Measurements from ENCODE around the gene POLE. TPM values are rescaled to one million over a fixed set of nuclear protein-coding genes. Genes with fewer than 3 reads are reported as not detected.

Gene POLE
- 45.2 TPM for polyA plus RNA-seq (2013, experiment 1 of 2)
- polyA plus RNA-seq (2013, experiment 2 of 2), result 42.8 TPM

GRCh38 chr12:132687211-132688164, at the start of gene POLE, which contains the start of gene PXMP2:
Gene POLE, minus strand, starts transcription at chr12:132687342. Its CDS starts 27 bp downstream, at chr12:132687315.
Gene PXMP2, plus strand, starts transcription at chr12:132687587. Its CDS starts 84 bp downstream, at chr12:132687671.
- H3K27ac ChIP-seq (ENCODE audit: low read depth, low read length), result peak within 1 kb of the TSS; percentile 93
- H2BK15ac ChIP-seq (replicated peaks; ENCODE audit: low read depth), result no peak within 1 kb of the TSS
- no CpG with 5 or more reads among the region's 134 CpGs for WGBS (ENCODE audit: extremely low coverage, insufficient coverage, low lambda C conversion rate)
- H3K9ac ChIP-seq (ENCODE audit: low read length), result peak within 1 kb of the TSS; percentile 84
- peak within 1 kb of the TSS; percentile 60 for H4K8ac ChIP-seq (ENCODE audit: low read depth, low read length)
- H2BK120ac ChIP-seq (ENCODE audit: low read depth, low read length), result peak within 1 kb of the TSS; percentile 35
- peak within 1 kb of the TSS; percentile 60 for H3K4me3 ChIP-seq (ENCODE audit: low read length)
- H3K4ac ChIP-seq (ENCODE audit: low read depth, low read length), result peak within 1 kb of the TSS; percentile 98
- peaks cover 2% of the 10 kb centered on the region for H3K4me1 ChIP-seq (ENCODE audit: control insufficient read depth, low read depth, low read length)
- H3K18ac ChIP-seq (ENCODE audit: low read length), result peak within 1 kb of the TSS; percentile 99
- no peak within 1 kb of the TSS for H4K5ac ChIP-seq (ENCODE audit: low read length)
- peak within 1 kb of the TSS; percentile 92 for H3K56ac ChIP-seq (ENCODE audit: low read length)
- no peaks in the 10 kb centered on the region for H3K27me3 ChIP-seq (ENCODE audit: insufficient read depth, low read length, poor library complexity)
- peak within 1 kb of the TSS; percentile 89 for H3K23ac ChIP-seq (ENCODE audit: low read length)
- DNase-seq, result peak; percentile 98
- H3K4me2 ChIP-seq (ENCODE audit: low read length), result no peak within 1 kb of the TSS
- H2AK5ac ChIP-seq (ENCODE audit: low read length), result no peak within 1 kb of the TSS
- no peaks in the 10 kb centered on the region for H3K36me3 ChIP-seq (ENCODE audit: control insufficient read depth, insufficient read depth, low read length)
- peak within 1 kb of the TSS; percentile 11 for H2BK5ac ChIP-seq (ENCODE audit: low read length)
- H3K79me2 ChIP-seq (ENCODE audit: control insufficient read depth, insufficient read depth, low read length), result peaks cover 35% of the 10 kb centered on the region
- H3K79me1 ChIP-seq (ENCODE audit: low read length), result peaks cover 12% of the 10 kb centered on the region

GRCh38 chr12:132736913-132737312, 49.8 kb upstream of the POLE start:
- no peaks in the 10 kb centered on the region for H3K27me3 ChIP-seq (ENCODE audit: insufficient read depth, low read length, poor library complexity)
- peaks cover 5% of the 10 kb centered on the region for H3K79me1 ChIP-seq (ENCODE audit: low read length)
- no peak for DNase-seq
- no peak overlapping the region for H3K4me3 ChIP-seq (ENCODE audit: low read length)
- WGBS (ENCODE audit: extremely low coverage, insufficient coverage, low lambda C conversion rate), result no CpG with 5 or more reads among the region's 15 CpGs
- no peaks in the 10 kb centered on the region for H3K4me1 ChIP-seq (ENCODE audit: control insufficient read depth, low read depth, low read length)
- no peak overlapping the region for H3K4me2 ChIP-seq (ENCODE audit: low read length)
- no peak overlapping the region for H3K18ac ChIP-seq (ENCODE audit: low read length)
- H2AK5ac ChIP-seq (ENCODE audit: low read length), result no peak overlapping the region
- no peak overlapping the region for H2BK5ac ChIP-seq (ENCODE audit: low read length)
- no peaks in the 10 kb centered on the region for H3K79me2 ChIP-seq (ENCODE audit: control insufficient read depth, insufficient read depth, low read length)
- no peak overlapping the region for H3K27ac ChIP-seq (ENCODE audit: low read depth, low read length)
- no peak overlapping the region for H3K4ac ChIP-seq (ENCODE audit: low read depth, low read length)
- no peak overlapping the region for H4K8ac ChIP-seq (ENCODE audit: low read depth, low read length)
- H3K9ac ChIP-seq (ENCODE audit: low read length), result no peak overlapping the region
- H2BK15ac ChIP-seq (replicated peaks; ENCODE audit: low read depth), result no peak overlapping the region
- no peak overlapping the region for H4K5ac ChIP-seq (ENCODE audit: low read length)
- H2BK120ac ChIP-seq (ENCODE audit: low read depth, low read length), result no peak overlapping the region
- H3K36me3 ChIP-seq (ENCODE audit: control insufficient read depth, insufficient read depth, low read length), result peaks cover 33% of the 10 kb centered on the region
- no peak overlapping the region for H3K56ac ChIP-seq (ENCODE audit: low read length)
- H3K23ac ChIP-seq (ENCODE audit: low read length), result no peak overlapping the region

- Histone ChIP-seq H3K23ac (ENCODE audit: low read length) (no peak overlapping the region), H3K27me3 (ENCODE audit: insufficient read depth, low read length, poor library complexity) (no peaks in the 10 kb centered on the region), H4K5ac (ENCODE audit: low read length) (no peak overlapping the region), H3K18ac (ENCODE audit: low read length) (no peak overlapping the region), H4K8ac (ENCODE audit: low read depth, low read length) (no peak overlapping the region), H3K56ac (ENCODE audit: low read length) (no peak overlapping the region), H2BK15ac (replicated peaks; ENCODE audit: low read depth) (no peak overlapping the region), H2BK120ac (ENCODE audit: low read depth, low read length) (no peak overlapping the region), H3K9ac (ENCODE audit: low read length) (no peak overlapping the region), H3K4me2 (ENCODE audit: low read length) (no peak overlapping the region), H3K79me2 (ENCODE audit: control insufficient read depth, insufficient read depth, low read length) (no peaks in the 10 kb centered on the region), H3K4me3 (ENCODE audit: low read length) (no peak overlapping the region), H2BK5ac (ENCODE audit: low read length) (no peak overlapping the region), H2AK5ac (ENCODE audit: low read length) (no peak overlapping the region), H3K27ac (ENCODE audit: low read depth, low read length) (no peak overlapping the region), H3K79me1 (ENCODE audit: low read length) (peaks cover 3% of the 10 kb centered on the region), H3K4ac (ENCODE audit: low read depth, low read length) (no peak overlapping the region), H3K4me1 (ENCODE audit: control insufficient read depth, low read depth, low read length) (no peaks in the 10 kb centered on the region), H3K36me3 (ENCODE audit: control insufficient read depth, insufficient read depth, low read length) (peaks cover 34% of the 10 kb centered on the region)
- DNase-seq, result no peak
- WGBS (ENCODE audit: extremely low coverage, insufficient coverage, low lambda C conversion rate), result no CpG with 5 or more reads among the region's 12 CpGs
These were observed 49.2 kb upstream of the POLE start for GRCh38 chr12:132736378-132736777.

- Histone ChIP-seq H3K27ac (ENCODE audit: low read depth, low read length) (no peak overlapping the region), H3K18ac (ENCODE audit: low read length) (no peak overlapping the region), H4K8ac (ENCODE audit: low read depth, low read length) (no peak overlapping the region), H3K56ac (ENCODE audit: low read length) (no peak overlapping the region), H3K27me3 (ENCODE audit: insufficient read depth, low read length, poor library complexity) (no peaks in the 10 kb centered on the region), H3K36me3 (ENCODE audit: control insufficient read depth, insufficient read depth, low read length) (peaks cover 36% of the 10 kb centered on the region), H3K9ac (ENCODE audit: low read length) (no peak overlapping the region), H2BK15ac (replicated peaks; ENCODE audit: low read depth) (no peak overlapping the region), H2BK5ac (ENCODE audit: low read length) (no peak overlapping the region), H3K79me1 (ENCODE audit: low read length) (peaks cover 3% of the 10 kb centered on the region), H2AK5ac (ENCODE audit: low read length) (no peak overlapping the region), H3K4me3 (ENCODE audit: low read length) (no peak overlapping the region), H3K79me2 (ENCODE audit: control insufficient read depth, insufficient read depth, low read length) (no peaks in the 10 kb centered on the region), H4K5ac (ENCODE audit: low read length) (no peak overlapping the region), H2BK120ac (ENCODE audit: low read depth, low read length) (no peak overlapping the region), H3K4me1 (ENCODE audit: control insufficient read depth, low read depth, low read length) (no peaks in the 10 kb centered on the region), H3K23ac (ENCODE audit: low read length) (no peak overlapping the region), H3K4me2 (ENCODE audit: low read length) (no peak overlapping the region), H3K4ac (ENCODE audit: low read depth, low read length) (no peak overlapping the region)
- WGBS (ENCODE audit: extremely low coverage, insufficient coverage, low lambda C conversion rate), result no CpG with 5 or more reads among the region's 20 CpGs
- no peak for DNase-seq
These were observed 48.4 kb upstream of the POLE start for GRCh38 chr12:132735496-132735895.

GRCh38 chr12:132734206-132734605, 47.1 kb upstream of the POLE start:
- Histone ChIP-seq H3K56ac (ENCODE audit: low read length) (no peak overlapping the region), H3K27ac (ENCODE audit: low read depth, low read length) (no peak overlapping the region)

More at GRCh38 chr12:132734206-132734605, 47.1 kb upstream of the POLE start:
- Histone ChIP-seq H3K79me1 (ENCODE audit: low read length) (no peaks in the 10 kb centered on the region), H2BK5ac (ENCODE audit: low read length) (no peak overlapping the region), H3K4ac (ENCODE audit: low read depth, low read length) (no peak overlapping the region), H3K4me2 (ENCODE audit: low read length) (no peak overlapping the region), H3K23ac (ENCODE audit: low read length) (no peak overlapping the region), H3K18ac (ENCODE audit: low read length) (no peak overlapping the region), H4K5ac (ENCODE audit: low read length) (no peak overlapping the region), H3K9ac (ENCODE audit: low read length) (no peak overlapping the region), H3K27me3 (ENCODE audit: insufficient read depth, low read length, poor library complexity) (no peaks in the 10 kb centered on the region), H2BK120ac (ENCODE audit: low read depth, low read length) (no peak overlapping the region), H2BK15ac (replicated peaks; ENCODE audit: low read depth) (no peak overlapping the region), H4K8ac (ENCODE audit: low read depth, low read length) (no peak overlapping the region), H3K36me3 (ENCODE audit: control insufficient read depth, insufficient read depth, low read length) (peaks cover 30% of the 10 kb centered on the region), H3K4me1 (ENCODE audit: control insufficient read depth, low read depth, low read length) (no peaks in the 10 kb centered on the region), H3K79me2 (ENCODE audit: control insufficient read depth, insufficient read depth, low read length) (no peaks in the 10 kb centered on the region), H2AK5ac (ENCODE audit: low read length) (no peak overlapping the region), H3K4me3 (ENCODE audit: low read length) (no peak overlapping the region)
- no peak for DNase-seq
- no CpG with 5 or more reads among the region's 10 CpGs for WGBS (ENCODE audit: extremely low coverage, insufficient coverage, low lambda C conversion rate)

All from mesendoderm (in vitro differentiated cells).